Immature natural killer cell (primary cell): Measurements from ENCODE around the gene KCNH2. TPM values are rescaled to one million over a fixed set of nuclear protein-coding genes. Genes with fewer than 3 reads are reported as not detected.

Experiments used
- DNase-seq, 3 donors: peaks; one replicate each; pipeline ENCODE4 v3.0.0; 2022; ENCODE audit warnings: mixed read lengths in 1 of 3
- H3K27ac Mint-ChIP-seq, 6 donors: one replicate each; pipeline ENCODE4 v1.8.0; 2020; ENCODE audit warnings: mixed read lengths in 6 of 6, mild to moderate bottlenecking in 5 of 6, inconsistent platforms in 4 of 6, moderate library complexity in 3 of 6
- H3K27me3 Mint-ChIP-seq, 3 donors: one replicate each; pipeline ENCODE4 v1.8.0; 2020 to 2021; ENCODE audit warnings: low read depth in 3 of 3, mild to moderate bottlenecking in 3 of 3, mixed read lengths in 3 of 3, moderate library complexity in 3 of 3, inconsistent platforms in 1 of 3
- H3K36me3 Mint-ChIP-seq, 3 donors: one replicate each; pipeline ENCODE4 v1.8.0; 2020; ENCODE audit warnings: mixed read lengths in 3 of 3, inconsistent platforms in 2 of 3, mild to moderate bottlenecking in 2 of 3
- H3K4me1 Mint-ChIP-seq, 2 donors: one replicate each; pipeline ENCODE4 v1.8.0; 2020; ENCODE audit warnings: inconsistent platforms in 2 of 2, mild to moderate bottlenecking in 2 of 2, mixed read lengths in 2 of 2, moderate library complexity in 1 of 2
- H3K4me3 Mint-ChIP-seq, 5 donors: one replicate each; pipeline ENCODE4 v1.8.0; 2020; ENCODE audit warnings: mild to moderate bottlenecking in 5 of 5, mixed read lengths in 5 of 5, inconsistent platforms in 3 of 5, moderate library complexity in 3 of 5
- H3K9me3 Mint-ChIP-seq, 6 donors: one replicate each; pipeline ENCODE4 v1.8.0; 2020; ENCODE audit warnings: mild to moderate bottlenecking in 6 of 6, mixed read lengths in 6 of 6, inconsistent platforms in 4 of 6, moderate library complexity in 3 of 6
- polyA plus RNA-seq, 3 donors: library from polyadenylated mRNA; unstranded; fragments of 300-500 nt; fragmentation: Illumina TruSeq; gene quantifications; one replicate each; pipeline ENCODE4 v1.2.3, GENCODE V29; 2021

KCNH2 gene
- polyA plus RNA-seq, 3 donors from 2014 or later = not detected

DNA sequence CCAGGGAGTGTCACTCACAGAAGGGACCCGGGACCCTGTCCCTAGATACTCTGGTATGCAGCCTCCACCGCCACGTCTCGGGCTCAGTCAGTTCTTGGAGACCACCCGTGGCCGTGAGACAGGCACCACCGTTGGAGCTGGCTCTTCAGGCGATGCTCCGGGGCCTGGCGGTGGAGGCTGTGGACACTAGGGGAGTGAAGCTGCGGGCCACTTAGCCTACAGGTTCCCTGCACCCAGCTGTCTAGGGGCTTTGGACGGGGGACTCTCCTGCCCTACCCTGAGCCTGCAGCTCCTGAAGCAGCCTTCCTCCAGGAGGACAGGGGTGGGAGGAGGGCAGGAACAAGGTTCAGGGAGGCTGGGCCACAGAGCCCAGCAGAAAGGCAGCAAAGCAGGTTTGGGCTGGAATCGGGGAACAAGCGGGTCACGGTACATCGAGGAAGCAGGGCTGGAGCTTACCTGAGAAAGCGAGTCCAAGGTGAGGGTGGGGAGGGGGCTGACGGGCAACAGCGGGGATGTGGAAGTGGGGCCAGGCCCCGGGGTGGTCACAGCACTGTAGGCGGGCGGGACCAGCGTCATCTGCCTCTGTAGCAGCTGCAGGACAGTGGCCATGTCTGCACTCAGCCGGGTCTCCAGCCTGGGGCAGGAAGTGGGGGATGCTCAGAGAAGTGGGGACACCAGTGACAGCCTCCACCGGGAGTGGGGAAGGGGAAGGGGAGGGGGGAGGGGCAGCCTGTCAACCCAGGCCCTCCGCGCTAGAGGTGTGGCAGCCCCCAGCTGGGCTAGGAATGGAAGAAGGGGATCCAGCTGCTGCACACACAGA lies 31.5 kb downstream of the KCNH2 start:
- Mint-ChIP-seq H3K27ac (no peak overlapping the region), H3K4me1 (peaks cover 2 to 10% of the 10 kb centered on the region in 2 donors), H3K9me3 (no peaks in the 10 kb centered on the region), H3K4me3 (no peak overlapping the region), H3K36me3 (no peaks in the 10 kb centered on the region), H3K27me3 (peaks cover 2 to 4% (median 4%) of the 10 kb centered on the region in 3 donors)
- DNase-seq = no peak

DNA sequence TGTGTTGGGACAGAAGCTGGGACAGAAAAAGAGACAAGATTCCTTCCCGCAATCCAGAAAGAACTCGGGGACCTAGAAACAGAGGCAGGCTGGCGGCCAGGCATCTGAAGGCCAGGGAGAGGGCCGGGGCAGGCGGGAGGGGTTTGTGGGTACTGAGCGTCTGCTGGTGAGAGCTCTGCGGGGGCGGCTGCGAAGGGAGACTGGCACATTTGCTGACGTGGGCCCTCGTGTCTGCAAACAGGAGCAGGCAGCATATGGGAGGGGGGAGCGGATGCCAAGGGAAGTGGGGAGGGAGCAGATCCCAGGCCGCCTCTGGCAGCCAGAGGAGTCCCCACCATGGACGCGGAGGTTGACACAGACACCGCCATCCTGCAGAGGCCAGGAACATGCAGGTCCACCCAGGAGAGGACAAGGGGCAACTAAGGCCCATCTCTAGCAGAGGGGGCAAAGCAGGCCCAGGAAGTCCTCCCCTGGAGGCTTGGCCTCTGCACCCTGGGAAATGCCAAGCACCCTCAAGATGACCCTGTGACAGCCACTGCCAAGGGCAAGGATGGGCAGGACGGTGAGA lies 32.2 kb downstream of the KCNH2 start:
- Mint-ChIP-seq H3K4me3 (no peak overlapping the region), H3K36me3 (no peaks in the 10 kb centered on the region), H3K27ac (no peak overlapping the region), H3K27me3 (peaks cover 2 to 4% (median 4%) of the 10 kb centered on the region in 3 donors), H3K9me3 (no peaks in the 10 kb centered on the region), H3K4me1 (peaks cover 7 to 10% of the 10 kb centered on the region in 2 donors)
- DNase-seq = no peak

DNA sequence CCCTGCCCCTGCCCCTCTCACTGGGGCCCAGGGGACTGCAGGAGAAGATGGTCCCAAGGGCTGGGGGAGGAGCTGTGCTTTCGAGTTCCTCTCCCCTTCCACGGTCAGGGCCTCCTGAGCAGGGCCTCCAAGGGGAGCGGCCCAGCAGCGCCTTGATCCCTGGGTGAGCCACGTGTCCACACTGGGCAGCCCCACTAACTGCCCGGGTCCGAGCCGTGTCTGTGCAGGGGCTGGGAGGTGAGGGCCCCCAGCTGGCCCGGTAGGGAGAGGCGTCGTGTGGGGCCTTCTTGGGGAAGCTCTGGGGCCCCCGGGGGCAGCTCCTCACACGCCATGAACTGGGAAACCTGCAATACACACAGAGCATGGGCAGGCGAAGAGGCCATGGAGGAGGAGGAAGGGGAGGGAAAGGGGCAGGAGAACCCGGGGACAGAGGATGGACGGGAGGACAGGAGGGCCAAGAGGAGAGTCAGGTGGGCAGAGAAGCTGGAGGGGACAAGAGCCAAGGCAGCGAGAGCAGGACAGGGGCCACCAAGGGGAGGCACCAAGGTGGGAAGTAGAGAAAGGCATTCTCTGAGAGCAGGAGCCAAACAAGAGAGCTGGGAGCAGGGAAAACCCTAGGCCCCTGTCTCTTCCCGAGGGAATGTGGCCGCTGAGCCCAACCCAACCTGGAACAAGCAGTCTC lies 32.8 kb downstream of the KCNH2 start:
- H3K4me3 Mint-ChIP-seq = no peak overlapping the region
- DNase-seq = no peak

DNA sequence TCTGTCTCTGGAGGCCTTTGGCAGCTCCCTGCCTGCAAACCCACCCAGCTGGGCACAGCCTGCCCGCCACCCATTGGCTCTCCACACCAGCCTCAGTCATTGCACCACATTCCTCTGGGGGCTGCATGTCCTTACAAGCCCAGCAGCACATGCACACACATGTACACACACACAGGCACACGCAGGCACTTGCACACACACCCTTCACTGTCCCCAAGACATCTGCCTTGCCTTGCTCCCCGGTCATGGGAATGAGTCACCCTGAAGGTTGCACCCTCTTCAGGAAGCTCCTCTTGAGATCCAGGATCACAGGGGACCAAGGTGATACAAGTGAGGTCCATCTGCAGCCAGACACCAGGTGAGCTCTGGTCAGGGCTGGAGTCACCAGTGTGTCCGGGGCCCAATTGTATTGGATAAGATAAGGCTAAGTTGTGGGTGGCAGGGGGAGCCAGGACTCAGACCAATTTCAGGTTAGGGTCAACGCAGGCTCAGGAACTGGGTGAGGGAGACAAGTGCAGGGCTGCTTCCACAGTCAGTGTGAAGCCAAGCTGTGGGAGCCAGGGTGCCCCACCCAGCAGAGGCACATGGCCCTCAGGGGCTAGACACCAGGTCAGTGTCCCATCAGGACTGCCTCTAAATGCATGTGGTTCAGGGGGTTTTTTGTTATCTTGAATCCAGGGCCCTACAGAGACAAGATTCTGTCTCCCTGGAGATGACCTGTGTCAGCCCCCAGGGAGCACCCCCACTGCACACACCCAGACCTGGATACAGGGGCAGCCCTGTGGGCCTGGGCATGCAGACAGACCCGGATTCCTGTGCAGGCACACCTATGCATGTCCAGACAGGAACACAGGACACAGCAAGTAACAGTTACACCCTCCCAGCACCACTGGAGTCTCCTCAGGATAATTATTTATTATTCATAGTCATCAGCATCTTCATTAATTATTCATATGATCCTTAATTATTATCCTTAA lies 33.8 kb downstream of the KCNH2 start:
- Mint-ChIP-seq H3K36me3 (no peaks in the 10 kb centered on the region), H3K27ac (no peak overlapping the region), H3K4me1 (peaks cover 7 to 12% of the 10 kb centered on the region in 2 donors), H3K4me3 (no peak overlapping the region), H3K9me3 (no peaks in the 10 kb centered on the region), H3K27me3 (peaks cover 2 to 4% (median 4%) of the 10 kb centered on the region in 3 donors)
- no peak for DNase-seq

More for the DNA sequence above, 32.8 kb downstream of the KCNH2 start:
- peaks cover 2 to 5% (median 4%) of the 10 kb centered on the region in 3 donors for H3K27me3 Mint-ChIP-seq
- no peaks in the 10 kb centered on the region for H3K36me3 Mint-ChIP-seq
- H3K4me1 Mint-ChIP-seq = peaks cover 7 to 12% of the 10 kb centered on the region in 2 donors
- no peak overlapping the region for H3K27ac Mint-ChIP-seq
- no peaks in the 10 kb centered on the region for H3K9me3 Mint-ChIP-seq

DNA sequence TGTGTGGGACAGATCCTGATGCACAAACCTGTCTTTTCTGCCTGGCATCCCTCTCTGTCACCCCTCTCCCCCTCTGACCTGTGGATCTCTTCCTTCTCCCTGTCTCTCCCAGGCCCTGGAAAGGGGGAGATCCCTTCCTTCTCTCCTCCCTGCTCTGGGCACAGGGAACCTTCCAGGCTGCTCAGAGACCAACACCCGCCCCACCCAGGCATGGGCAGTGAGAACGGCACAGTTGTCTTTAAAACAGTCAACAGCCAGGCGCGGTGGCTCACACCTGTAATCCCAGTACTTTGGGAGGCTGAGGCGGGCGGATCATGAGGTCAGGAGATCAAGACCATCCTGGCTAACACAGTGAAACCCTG lies 34.7 kb downstream of the KCNH2 start:
- H3K27me3 Mint-ChIP-seq = peaks cover 2 to 4% (median 3%) of the 10 kb centered on the region in 3 donors
- H3K9me3 Mint-ChIP-seq = no peaks in the 10 kb centered on the region
- peaks cover 7 to 13% of the 10 kb centered on the region in 2 donors for H3K4me1 Mint-ChIP-seq
- DNase-seq = no peak
- H3K4me3 Mint-ChIP-seq = no peak overlapping the region
- H3K27ac Mint-ChIP-seq = no peak overlapping the region
- H3K36me3 Mint-ChIP-seq = no peaks in the 10 kb centered on the region

DNA sequence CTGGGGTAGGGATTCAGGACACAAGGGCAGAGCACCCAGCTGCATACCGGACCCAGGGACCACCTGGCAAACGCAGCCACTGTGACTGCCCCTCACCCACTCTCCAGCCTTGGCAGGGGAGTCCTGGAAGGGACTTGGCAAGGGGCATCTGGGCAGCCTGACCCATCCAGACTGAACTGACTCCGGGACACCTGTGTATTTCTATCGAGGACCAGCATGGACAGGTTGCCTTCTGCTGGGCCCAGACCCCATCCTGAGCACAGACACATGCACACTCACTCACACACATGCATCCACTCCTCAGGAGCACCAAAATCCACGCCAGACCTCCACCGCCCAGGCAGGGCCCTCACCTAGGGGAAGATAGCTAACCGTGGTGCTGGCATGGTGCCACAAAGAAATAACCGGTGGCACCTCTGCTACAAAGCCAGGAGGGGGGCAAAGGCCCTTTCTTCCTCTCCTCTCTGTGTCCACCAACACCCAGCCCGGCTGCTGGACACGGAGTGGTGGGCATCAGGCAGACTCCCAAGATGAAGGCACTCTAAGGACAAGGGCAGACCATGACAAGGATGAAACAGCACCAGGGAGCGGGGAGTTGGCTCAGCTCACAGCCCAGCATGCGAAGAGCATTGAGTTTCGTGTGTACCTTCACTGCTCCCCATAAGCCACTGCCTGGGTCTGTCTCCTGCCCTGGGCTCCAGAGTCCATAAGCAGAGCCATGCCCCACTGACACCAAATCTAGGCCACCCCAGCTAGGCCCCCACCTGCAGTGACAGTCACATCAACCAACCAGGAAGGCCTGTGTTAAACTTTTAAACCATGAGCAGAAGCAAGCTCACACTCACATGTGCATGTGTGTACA lies 35.3 kb downstream of the KCNH2 start:
- peaks cover 13 to 19% of the 10 kb centered on the region in 2 donors for H3K4me1 Mint-ChIP-seq
- no peaks in the 10 kb centered on the region for H3K36me3 Mint-ChIP-seq
- no peak overlapping the region for H3K27ac Mint-ChIP-seq
- H3K4me3 Mint-ChIP-seq = no peak overlapping the region
- peaks cover 2 to 3% (median 3%) of the 10 kb centered on the region in 3 donors for H3K27me3 Mint-ChIP-seq
- no peaks in the 10 kb centered on the region for H3K9me3 Mint-ChIP-seq
- DNase-seq = no peak

DNA sequence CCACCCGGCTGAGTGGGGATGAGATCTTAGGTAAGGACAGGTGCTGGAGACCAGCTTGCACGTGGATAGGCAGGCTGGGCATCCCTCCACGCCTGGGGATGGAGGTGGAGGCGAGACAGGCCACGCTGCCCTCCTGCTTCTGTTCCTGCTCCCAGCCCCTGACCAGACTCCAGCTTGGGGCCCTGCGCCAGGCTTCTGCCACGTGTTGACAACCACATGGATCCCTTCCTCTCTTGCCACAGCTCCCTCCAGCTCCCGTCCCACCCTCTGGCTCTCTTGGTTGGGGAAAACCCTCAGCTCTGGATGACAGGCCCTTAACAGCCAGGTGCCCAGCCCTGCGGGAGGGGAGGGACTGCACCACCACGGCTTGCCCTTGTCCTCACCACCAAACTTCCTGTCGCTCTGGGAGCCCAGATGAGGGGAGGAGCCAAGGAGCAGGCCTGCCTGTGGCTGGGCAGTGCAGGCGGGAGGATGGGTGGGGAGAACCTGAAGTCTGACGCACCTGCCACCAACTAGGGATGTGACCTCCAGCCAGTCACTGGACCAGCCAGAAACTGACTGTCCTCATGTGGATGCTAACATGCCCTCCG lies 36.0 kb downstream of the KCNH2 start:
- Mint-ChIP-seq H3K4me1 (peaks cover 17 to 22% of the 10 kb centered on the region in 2 donors), H3K4me3 (no peak overlapping the region), H3K27me3 (peaks cover 2 to 6% (median 3%) of the 10 kb centered on the region in 3 donors), H3K9me3 (no peaks in the 10 kb centered on the region), H3K27ac (no peak overlapping the region), H3K36me3 (no peaks in the 10 kb centered on the region)
- peak; percentile 29 to 32 (median 31) for DNase-seq

DNA sequence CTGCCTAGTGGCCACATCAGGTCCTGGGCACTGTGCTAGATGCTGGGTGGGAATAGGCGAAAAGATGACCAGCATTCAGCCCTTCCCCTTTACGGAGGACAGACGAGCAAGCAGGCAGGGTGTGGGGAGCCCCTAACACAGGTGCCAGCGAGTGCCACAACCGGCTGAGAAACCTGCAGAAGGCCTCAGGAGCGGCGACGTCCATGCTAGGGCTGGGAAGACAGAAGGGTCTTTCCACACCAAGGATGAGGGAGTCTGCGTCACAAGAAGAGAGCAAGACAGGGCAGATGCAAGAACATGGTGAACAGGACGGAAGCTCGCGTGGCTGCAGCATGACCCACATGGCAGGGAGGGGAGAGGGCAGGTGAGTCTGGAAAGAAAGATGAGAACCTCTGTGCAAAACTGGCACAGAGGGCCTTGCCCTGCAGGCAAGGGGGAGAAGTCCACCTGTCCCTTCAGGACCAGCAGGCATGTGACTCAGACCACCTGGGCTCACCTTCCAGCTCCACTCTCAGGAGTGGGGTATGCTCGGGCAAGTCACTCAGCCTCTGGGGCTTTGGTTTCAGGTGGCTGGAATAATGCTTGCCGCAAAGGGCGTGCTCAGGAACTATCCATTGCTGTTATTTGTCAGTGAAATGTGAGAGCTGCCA lies 36.6 kb downstream of the KCNH2 start:
- H3K36me3 Mint-ChIP-seq = no peaks in the 10 kb centered on the region
- no peaks in the 10 kb centered on the region for H3K9me3 Mint-ChIP-seq
- no peak overlapping the region for H3K27ac Mint-ChIP-seq
- peaks cover 2 to 7% (median 3%) of the 10 kb centered on the region in 3 donors for H3K27me3 Mint-ChIP-seq
- no peak for DNase-seq
- no peak overlapping the region for H3K4me3 Mint-ChIP-seq
- peaks cover 17 to 22% of the 10 kb centered on the region in 2 donors for H3K4me1 Mint-ChIP-seq

DNA sequence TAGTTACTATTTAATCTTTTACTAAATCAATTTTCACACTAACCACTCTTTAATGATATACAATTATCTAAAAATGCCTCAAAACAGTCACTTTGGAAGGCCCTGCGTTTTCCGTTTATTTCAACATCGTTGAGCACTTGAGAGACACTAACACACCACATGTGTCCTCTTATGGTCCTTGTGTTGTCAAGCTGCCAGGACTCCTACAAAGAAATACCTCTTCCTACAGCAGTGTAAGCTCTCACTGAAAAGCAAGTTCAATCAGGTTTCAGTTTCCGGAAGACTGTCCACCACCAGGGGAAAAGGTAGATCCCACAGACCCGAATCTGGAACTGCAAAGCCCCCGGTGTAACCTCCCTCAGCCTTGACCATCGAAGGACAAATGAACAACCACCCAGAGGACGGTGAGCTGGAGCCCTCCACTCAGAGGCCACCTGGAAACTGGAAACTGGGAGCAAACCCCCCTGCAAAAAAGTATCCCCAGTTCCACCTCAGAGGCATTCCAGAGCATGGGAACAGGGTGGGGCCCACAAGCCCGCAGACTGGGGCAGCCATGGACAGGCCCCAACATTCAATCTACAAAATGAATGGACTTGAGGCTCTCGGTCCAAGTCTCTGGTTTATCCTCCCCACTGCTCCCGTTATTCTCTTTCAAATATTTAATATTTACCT lies 37.6 kb downstream of the KCNH2 start:
- H3K4me3 Mint-ChIP-seq = no peak overlapping the region
- H3K4me1 Mint-ChIP-seq = peaks cover 17 to 22% of the 10 kb centered on the region in 2 donors
- no peaks in the 10 kb centered on the region for H3K36me3 Mint-ChIP-seq
- H3K9me3 Mint-ChIP-seq = no peaks in the 10 kb centered on the region
- no peak overlapping the region for H3K27ac Mint-ChIP-seq
- H3K27me3 Mint-ChIP-seq = peaks cover 2 to 5% (median 4%) of the 10 kb centered on the region in 3 donors
- DNase-seq = no peak

DNA sequence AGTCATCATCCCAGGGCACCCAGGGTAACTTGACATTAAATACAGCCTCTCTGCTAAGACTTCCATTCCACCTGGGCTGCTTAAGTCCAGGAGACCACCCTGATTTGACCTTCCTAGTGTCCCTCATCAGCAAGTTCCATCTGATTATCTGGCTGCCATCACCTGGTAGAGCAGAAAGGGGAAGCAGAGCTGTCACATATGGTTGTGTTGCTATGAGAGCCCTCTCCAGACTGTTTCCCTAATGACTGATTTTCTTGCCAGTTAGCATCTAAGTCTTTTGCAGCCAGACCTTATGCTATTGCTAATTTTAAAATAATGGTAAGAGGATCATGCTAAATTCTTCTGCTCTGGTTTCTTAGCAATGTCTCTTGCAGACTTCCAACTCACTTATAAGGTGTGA lies 38.7 kb downstream of the KCNH2 start:
- Mint-ChIP-seq H3K27ac (no peak overlapping the region), H3K4me1 (peaks cover 17 to 22% of the 10 kb centered on the region in 2 donors)

DNA sequence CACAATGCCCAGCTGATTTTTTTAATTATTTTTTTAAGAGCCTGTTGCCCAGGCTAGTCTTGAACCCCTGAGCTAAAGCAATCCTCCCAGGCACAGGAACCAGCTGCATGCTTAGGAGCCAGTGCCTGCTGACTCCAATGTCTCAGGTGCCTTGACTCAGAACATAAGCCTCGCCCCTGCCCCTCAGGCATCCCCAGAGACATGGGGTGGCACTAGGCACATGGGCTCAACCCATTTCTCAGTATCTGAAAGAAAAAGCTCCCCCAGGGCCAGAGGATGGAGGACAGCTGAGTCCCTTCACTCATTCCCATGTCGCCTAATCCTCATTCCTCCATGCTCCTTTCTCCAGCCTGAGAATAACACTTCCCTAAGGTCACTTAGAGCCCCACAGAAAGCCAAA lies 39.1 kb downstream of the KCNH2 start:
- Mint-ChIP-seq H3K4me1 (peaks cover 17 to 22% of the 10 kb centered on the region in 2 donors), H3K27ac (no peak overlapping the region), H3K4me3 (no peak overlapping the region), H3K36me3 (no peaks in the 10 kb centered on the region), H3K27me3 (peaks cover 2 to 7% (median 5%) of the 10 kb centered on the region in 3 donors), H3K9me3 (no peaks in the 10 kb centered on the region)
- no peak for DNase-seq

More for the DNA sequence above, 38.7 kb downstream of the KCNH2 start:
- Mint-ChIP-seq H3K9me3 (no peaks in the 10 kb centered on the region), H3K36me3 (no peaks in the 10 kb centered on the region), H3K27me3 (peaks cover 2 to 7% (median 5%) of the 10 kb centered on the region in 3 donors), H3K4me3 (no peak overlapping the region)
- DNase-seq = no peak
